Activated CD4-positive, alpha-beta memory T cell treated with anti-CD3 and anti-CD28 coated beads for 36 hours (primary cell): Measurements from ENCODE around the gene ZNF202. TPM values are rescaled to one million over a fixed set of nuclear protein-coding genes. Genes with fewer than 3 reads are reported as not detected.
"Not testable (repeated sequence)": the region's sequence is repeated elsewhere in the genome, so short reads cannot be mapped to it uniquely, and the experiment has no call there.

Experiments used
- CTCF ChIA-PET: fragments of 350-600 bp; sonication (Branson Sonifier 250); formaldehyde crosslinking; loops from one replicate; lab custom pipeline; 2021; ENCODE audit warnings: antibody characterized with exemption, inconsistent platforms; lab: Charles Lee
- POLR2A ChIA-PET: fragments of 350-600 bp; sonication (Branson Sonifier 250); formaldehyde crosslinking; loops from one replicate; lab custom pipeline; 2021; ENCODE audit warnings: antibody characterized with exemption; lab: Charles Lee
- DNase-seq: peaks from one replicate; pipeline ENCODE4 v3.0.0-alpha.2; 2020
- H3K27ac Mint-ChIP-seq: one replicate; pipeline ENCODE4 v1.8.0; 2021; ENCODE audit warnings: mixed read lengths
- H3K27me3 Mint-ChIP-seq: one replicate; pipeline ENCODE4 v1.8.0; 2021; ENCODE audit warnings: mixed read lengths
- H3K36me3 Mint-ChIP-seq: one replicate; pipeline ENCODE4 v1.8.0; 2021; ENCODE audit warnings: mixed read lengths
- H3K4me1 Mint-ChIP-seq: one replicate; pipeline ENCODE4 v1.8.0; 2021; ENCODE audit warnings: low read depth, mixed read lengths
- H3K4me3 Mint-ChIP-seq: one replicate; pipeline ENCODE4 v1.8.0; 2021; ENCODE audit warnings: mild to moderate bottlenecking, mixed read lengths
- H3K9me3 Mint-ChIP-seq: one replicate; pipeline ENCODE4 v1.8.0; 2021; ENCODE audit warnings: mixed read lengths
- intact Hi-C: fragments of 100-400 bp; cut with micrococcal nuclease; formaldehyde crosslinking; loops from one replicate; pipeline ENCODE4 v1.15.1; 2023
- total RNA-seq, 2 experiments: library from RNA; stranded (reverse); gene quantifications; one replicate each; pipeline ENCODE4 v1.2.3, GENCODE V29; 2021

ZNF202 gene
- total RNA-seq, 2 experiments from 2014 or later = 7.8 to 7.9 TPM

DNA sequence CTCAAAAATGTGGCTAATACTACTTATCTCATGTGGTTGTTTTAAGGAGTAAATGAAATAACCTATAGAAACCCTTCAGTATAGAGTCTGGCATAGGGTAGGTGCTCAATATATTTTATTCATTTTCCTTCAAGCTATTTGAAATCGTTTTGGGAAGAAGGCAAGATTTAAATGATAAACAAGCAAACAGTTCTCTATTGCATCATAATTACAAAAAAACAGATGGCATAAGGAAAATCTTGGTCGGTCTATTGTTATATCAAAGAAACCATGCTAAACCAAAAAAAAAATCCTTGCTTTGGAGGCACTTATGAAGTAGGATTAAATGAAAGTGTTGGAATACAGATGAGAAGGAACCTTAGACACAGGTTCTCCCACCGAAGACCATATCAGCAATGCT is 4.7 kb downstream of the ZNF202 start:
- intact Hi-C loops = no loop called here
- H3K4me3 Mint-ChIP-seq = no peak overlapping the region
- H3K36me3 Mint-ChIP-seq = peaks cover 35% of the 10 kb centered on the region
- POLR2A ChIA-PET = no interaction called here
- no peak for DNase-seq
- H3K9me3 Mint-ChIP-seq = no peaks in the 10 kb centered on the region
- CTCF ChIA-PET = no interaction called here
- no peaks in the 10 kb centered on the region for H3K27me3 Mint-ChIP-seq
- H3K27ac Mint-ChIP-seq = no peak overlapping the region
- peaks cover 26% of the 10 kb centered on the region for H3K4me1 Mint-ChIP-seq

DNA sequence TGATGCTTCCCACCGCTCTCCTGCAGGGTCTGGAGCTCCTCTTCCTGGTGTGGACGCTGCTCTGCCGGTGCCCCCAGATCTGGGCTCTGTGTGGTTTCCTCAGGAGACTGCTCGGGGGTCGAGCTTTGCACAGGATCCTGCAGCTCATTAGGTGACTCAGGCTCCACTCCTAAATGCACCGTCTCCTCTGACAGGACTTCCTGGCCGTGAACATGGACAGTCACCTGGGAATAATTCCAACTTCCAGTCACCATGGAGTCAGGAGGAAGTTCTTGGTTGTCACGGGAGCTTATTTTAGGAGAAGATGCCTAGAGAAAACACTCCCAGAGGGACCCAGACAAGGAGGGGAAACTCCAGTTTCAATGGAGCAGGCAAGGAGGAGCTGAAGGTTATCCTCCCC is 11.9 kb downstream of the ZNF202 start:
- intact Hi-C loops = no loop called here
- Mint-ChIP-seq H3K27ac (no peak overlapping the region), H3K4me3 (no peak overlapping the region), H3K4me1 (no peaks in the 10 kb centered on the region), H3K36me3 (peaks cover 15% of the 10 kb centered on the region), H3K9me3 (peaks cover 23% of the 10 kb centered on the region), H3K27me3 (no peaks in the 10 kb centered on the region)
- POLR2A ChIA-PET = no interaction called here
- no peak for DNase-seq
- CTCF ChIA-PET = interaction anchor here (0.7 kb wide), 1 partner anchor 18 kb away, joined by 3 read pairs; no protein-coding TSS in a partner anchor

DNA sequence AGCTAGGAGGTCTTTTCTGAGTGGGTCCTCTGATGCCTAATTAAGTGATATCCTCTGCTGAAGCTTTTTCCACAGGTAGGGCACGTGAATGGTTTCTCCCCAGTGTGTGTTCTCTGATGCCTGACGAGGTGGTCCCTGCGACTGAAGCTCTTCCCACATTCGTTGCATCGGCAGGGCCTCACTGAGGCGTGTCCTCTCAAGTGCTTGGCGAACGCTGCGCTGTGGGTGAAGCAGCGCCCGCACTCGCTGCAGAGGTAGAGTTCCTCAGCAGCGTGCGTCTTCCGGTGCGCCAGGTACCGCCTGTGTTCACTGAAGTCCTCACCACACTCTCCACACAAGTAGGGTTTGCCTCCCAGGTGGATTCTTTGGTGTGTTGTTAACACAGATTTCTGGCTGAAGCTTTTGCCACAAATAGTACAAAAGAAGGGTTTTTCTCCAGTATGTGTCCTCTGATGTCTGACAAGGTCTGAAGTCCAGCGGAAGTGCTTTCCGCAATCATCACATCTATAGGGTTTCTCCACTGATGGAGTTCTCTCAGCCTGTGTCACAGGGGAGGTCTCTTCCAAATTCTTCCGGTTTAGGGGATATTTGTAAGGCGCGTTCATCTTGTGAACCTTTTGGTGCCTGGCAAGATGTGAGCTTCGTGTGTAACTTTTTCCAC is 15.3 kb downstream of the ZNF202 start:
- Mint-ChIP-seq H3K4me3 (no peak overlapping the region), H3K27ac (no peak overlapping the region), H3K4me1 (no peaks in the 10 kb centered on the region), H3K9me3 (peaks cover 23% of the 10 kb centered on the region), H3K27me3 (no peaks in the 10 kb centered on the region), H3K36me3 (peaks cover 16% of the 10 kb centered on the region)
- DNase-seq = no peak
- intact Hi-C loops = no loop called here
- POLR2A ChIA-PET = no interaction called here
- CTCF ChIA-PET = no interaction called here

DNA sequence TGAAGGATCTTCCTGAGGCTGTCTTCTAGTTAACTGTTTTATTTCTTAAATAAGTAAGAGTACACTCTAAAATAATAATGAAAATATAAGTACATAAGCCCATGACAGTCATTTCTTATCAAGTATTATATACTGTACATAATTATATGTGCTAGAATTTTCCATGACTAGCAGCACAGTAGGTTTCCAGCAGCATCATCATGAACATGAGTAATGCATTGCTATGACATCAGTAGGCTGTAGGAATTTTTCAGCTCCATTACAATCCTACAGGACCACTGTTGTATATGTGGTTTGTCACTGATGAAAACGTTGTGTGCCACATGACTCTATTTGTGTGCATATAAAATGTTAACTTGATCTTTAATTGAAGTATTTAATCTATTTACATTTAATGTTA is 22.0 kb downstream of the ZNF202 start:
- no peak for DNase-seq
- ChIA-PET CTCF (interaction anchor here (1.0 to 3.1 kb wide), 3 partner anchors 10 to 140 kb away, joined by 3 to 28 read pairs (median 3); no protein-coding TSS in a partner anchor), POLR2A (no interaction called here)
- Mint-ChIP-seq H3K4me3 (no peak overlapping the region), H3K27ac (no peak overlapping the region), H3K4me1 (peaks cover 6% of the 10 kb centered on the region), H3K36me3 (peaks cover 10% of the 10 kb centered on the region), H3K27me3 (peaks cover 13% of the 10 kb centered on the region), H3K9me3 (no peaks in the 10 kb centered on the region)
- intact Hi-C loops = no loop called here

DNA sequence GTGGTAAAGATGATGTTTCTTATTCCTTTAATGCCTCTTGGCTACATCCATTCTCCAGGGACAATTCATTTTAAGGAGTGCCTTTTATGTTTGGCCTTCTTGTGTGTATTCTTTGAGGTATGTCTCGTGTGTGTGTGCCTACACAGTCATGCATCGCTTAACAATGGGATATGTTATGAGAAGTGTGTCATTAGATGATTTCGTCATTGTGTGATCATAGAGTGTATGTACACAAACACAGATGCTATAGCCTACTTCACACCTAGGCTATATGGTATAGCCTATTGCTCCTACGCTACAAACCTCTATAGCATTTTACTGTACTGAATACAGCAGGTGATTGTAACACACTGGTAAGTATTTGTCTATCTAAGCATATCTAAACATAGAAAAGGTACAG is 23.0 kb downstream of the ZNF202 start:
- no peak overlapping the region for H3K4me3 Mint-ChIP-seq
- H3K4me1 Mint-ChIP-seq = peaks cover 6% of the 10 kb centered on the region
- peaks cover 4% of the 10 kb centered on the region for H3K36me3 Mint-ChIP-seq
- H3K9me3 Mint-ChIP-seq = no peaks in the 10 kb centered on the region
- ChIA-PET POLR2A (no interaction called here), CTCF (interaction anchor here (1.8 to 3.1 kb wide), 2 partner anchors 9 to 139 kb away, joined by 3 to 28 read pairs; no protein-coding TSS in a partner anchor)
- peaks cover 13% of the 10 kb centered on the region for H3K27me3 Mint-ChIP-seq
- DNase-seq = no peak
- H3K27ac Mint-ChIP-seq = no peak overlapping the region
- intact Hi-C loops = no loop called here

DNA sequence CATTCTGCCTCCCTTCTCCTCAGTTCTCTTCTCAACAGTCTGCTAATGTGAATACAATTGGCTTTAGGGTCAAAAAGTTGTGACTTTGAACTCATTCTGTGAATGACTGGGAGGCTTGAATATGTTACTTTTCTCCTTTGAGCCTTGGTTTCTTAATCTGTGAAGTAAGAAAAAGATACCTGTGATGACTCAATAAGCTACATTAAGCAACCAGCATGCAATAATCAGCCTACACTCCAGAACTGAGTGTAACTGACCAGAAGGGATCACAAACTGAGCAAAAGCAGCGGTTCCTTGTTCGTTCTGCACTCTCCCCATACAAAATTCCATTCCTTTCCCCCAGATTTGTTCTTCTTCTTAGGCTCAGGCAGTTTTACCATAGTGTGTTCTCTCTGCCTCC is 23.4 kb downstream of the ZNF202 start:
- H3K4me3 Mint-ChIP-seq = no peak overlapping the region
- no peaks in the 10 kb centered on the region for H3K9me3 Mint-ChIP-seq
- no peak overlapping the region for H3K27ac Mint-ChIP-seq
- intact Hi-C loops = no loop called here
- ChIA-PET CTCF (interaction anchor here (0.6 to 1.8 kb wide), 2 partner anchors 9 to 138 kb away, joined by 3 read pairs; no protein-coding TSS in a partner anchor), POLR2A (no interaction called here)
- peaks cover 1% of the 10 kb centered on the region for H3K36me3 Mint-ChIP-seq
- no peak for DNase-seq
- peaks cover 13% of the 10 kb centered on the region for H3K27me3 Mint-ChIP-seq
- H3K4me1 Mint-ChIP-seq = peaks cover 6% of the 10 kb centered on the region

DNA sequence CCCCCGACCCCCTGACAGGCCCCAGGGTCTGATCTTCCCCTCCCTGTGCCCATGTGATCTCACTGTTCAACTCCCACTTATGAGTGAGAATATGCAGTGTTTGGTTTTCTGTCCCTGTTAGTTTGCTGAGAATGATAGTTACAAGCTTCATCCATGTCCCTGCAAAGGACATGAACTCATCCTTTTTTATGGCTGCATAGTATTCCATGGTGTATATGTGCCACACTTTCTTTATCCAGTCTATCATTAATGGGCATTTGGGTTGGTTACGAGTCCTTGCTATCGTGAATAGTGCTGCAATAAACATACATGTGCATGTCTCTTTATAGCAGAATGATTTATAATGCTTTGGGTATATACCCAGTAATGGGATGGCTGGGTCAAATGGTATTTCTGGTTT is 28.8 kb downstream of the ZNF202 start:
- H3K9me3 Mint-ChIP-seq, POLR2A ChIA-PET, H3K4me1 Mint-ChIP-seq, H3K36me3 Mint-ChIP-seq, H3K27ac Mint-ChIP-seq, H3K4me3 Mint-ChIP-seq, intact Hi-C loops, DNase-seq: not testable (repeated sequence)
- H3K27me3 Mint-ChIP-seq = peaks cover 13% of the 10 kb centered on the region
- CTCF ChIA-PET = interaction anchor here (1.7 to 9.3 kb wide), 5 partner anchors 12 to 135 kb away, joined by 6 to 163 read pairs (median 13); no protein-coding TSS in a partner anchor

DNA sequence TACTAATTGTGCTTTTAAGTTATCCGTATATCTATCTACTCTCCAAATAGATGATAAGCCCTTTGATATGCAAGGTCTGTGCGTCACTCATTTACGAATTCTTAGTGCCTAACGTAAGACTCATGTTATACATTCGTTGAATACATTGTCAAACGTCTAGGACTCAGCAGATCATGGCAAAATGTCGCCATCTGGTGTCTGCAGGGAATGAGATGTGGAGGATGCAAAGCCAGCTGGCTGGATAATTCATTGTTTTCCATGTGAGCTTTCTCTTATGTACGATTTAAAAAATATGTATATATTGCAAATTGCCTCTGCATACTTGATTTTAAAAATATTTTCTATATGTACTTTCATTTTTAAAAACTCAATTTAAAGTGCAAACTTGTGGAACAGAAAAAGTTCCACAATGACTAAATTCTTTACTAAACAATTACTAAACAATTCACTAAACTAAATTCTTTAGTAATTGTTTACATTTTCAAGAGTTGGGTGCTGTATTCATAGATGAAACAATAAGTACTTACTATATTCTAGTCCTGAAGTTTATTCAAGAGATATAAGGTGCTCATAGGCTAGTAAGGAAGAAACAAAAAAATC is 33.8 kb downstream of the ZNF202 start:
- H3K4me1 Mint-ChIP-seq = no peaks in the 10 kb centered on the region
- CTCF ChIA-PET = interaction anchor here (0.6 to 9.3 kb wide), 15 partner anchors 9 to 131 kb away, joined by 3 to 163 read pairs (median 6); partner anchors contain the start of gene SCN3B
- peak; percentile 70 for DNase-seq
- H3K36me3 Mint-ChIP-seq = no peaks in the 10 kb centered on the region
- no peaks in the 10 kb centered on the region for H3K9me3 Mint-ChIP-seq
- H3K27me3 Mint-ChIP-seq = peaks cover 4% of the 10 kb centered on the region
- POLR2A ChIA-PET = no interaction called here
- no peak overlapping the region for H3K4me3 Mint-ChIP-seq
- no peak overlapping the region for H3K27ac Mint-ChIP-seq
- intact Hi-C loops = loop anchor here (1.0 kb wide), 2 partner anchors 66 to 127 kb away; no protein-coding TSS in a partner anchor

DNA sequence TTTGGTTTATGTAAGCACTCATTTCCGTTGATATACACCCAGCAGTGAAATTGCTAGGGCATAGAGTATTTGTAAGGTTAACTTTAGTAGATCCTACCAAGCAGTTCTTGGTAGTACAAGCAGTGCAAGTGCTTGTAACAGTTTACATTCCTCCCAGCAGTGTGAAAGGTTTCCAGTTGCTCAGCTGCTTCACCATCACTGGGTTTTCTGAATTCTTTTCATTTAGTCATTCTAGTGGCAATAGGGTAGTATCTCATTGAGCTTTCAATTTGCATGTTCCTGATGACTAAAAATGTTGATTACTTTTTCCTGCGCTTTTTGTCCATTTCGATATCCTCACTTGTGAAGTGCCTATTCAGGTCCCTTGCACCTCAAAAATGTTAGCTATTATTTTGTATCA is 34.3 kb downstream of the ZNF202 start:
- no peaks in the 10 kb centered on the region for H3K9me3 Mint-ChIP-seq
- H3K4me1 Mint-ChIP-seq = no peaks in the 10 kb centered on the region
- no peaks in the 10 kb centered on the region for H3K36me3 Mint-ChIP-seq
- H3K27ac Mint-ChIP-seq = no peak overlapping the region
- ChIA-PET CTCF (interaction anchor here (0.6 to 9.3 kb wide), 13 partner anchors 9 to 127 kb away, joined by 3 to 163 read pairs (median 6); partner anchors contain the start of gene SCN3B), POLR2A (no interaction called here)
- DNase-seq = no peak
- intact Hi-C loops = loop anchor here (1.0 kb wide), 2 partner anchors 66 to 127 kb away; no protein-coding TSS in a partner anchor
- H3K4me3 Mint-ChIP-seq = no peak overlapping the region
- peaks cover 4% of the 10 kb centered on the region for H3K27me3 Mint-ChIP-seq

DNA sequence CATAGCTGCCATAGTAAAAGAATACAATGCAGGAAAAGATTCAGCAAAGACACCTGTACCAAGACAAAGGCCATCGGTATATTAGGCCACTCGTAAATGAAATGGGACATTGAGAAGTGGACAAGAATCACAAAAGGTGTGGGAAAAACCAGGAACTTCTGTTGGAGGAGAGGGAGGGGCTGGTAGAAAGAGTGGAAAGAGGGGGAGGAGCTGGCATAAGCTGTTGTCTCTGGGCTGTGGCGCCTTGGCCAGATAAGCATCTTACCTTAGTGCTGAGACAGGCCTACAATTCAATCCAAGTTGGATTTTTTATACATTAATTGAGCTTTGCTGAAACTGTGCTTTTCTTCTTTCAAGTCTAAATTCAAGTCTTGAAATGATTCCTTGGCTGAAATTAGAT is 37.1 kb downstream of the ZNF202 start:
- DNase-seq = no peak
- no peaks in the 10 kb centered on the region for H3K4me1 Mint-ChIP-seq
- intact Hi-C loops = no loop called here
- H3K27ac Mint-ChIP-seq = no peak overlapping the region
- H3K36me3 Mint-ChIP-seq = no peaks in the 10 kb centered on the region
- ChIA-PET POLR2A (no interaction called here), CTCF (interaction anchor here (9.3 kb wide), 1 partner anchor 63 kb away, joined by 163 read pairs; no protein-coding TSS in a partner anchor)
- H3K27me3 Mint-ChIP-seq = peaks cover 6% of the 10 kb centered on the region
- H3K4me3 Mint-ChIP-seq = no peak overlapping the region
- H3K9me3 Mint-ChIP-seq = no peaks in the 10 kb centered on the region

DNA sequence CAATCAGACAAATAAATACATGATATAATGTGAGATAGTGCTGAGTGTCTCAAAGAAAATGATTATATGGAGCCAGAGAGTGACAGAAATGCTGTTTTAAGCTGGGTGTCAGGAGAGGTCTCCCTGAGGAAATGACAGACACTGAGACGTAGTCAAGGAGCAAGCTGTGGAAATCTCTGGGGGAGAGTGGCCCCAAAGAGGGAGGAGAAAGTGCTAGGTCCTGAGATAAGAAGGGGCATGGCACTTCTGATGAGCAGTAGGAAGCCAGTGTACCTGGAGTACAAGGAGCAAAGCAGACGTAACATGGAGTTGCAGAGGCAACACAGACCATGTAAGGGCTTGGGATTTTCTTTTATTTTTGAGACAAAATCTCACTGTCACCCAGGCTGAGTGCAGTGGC is 38.8 kb downstream of the ZNF202 start:
- no peak for DNase-seq
- Mint-ChIP-seq H3K27me3 (peaks cover 6% of the 10 kb centered on the region), H3K4me1 (no peaks in the 10 kb centered on the region), H3K4me3 (no peak overlapping the region), H3K27ac (no peak overlapping the region), H3K36me3 (no peaks in the 10 kb centered on the region), H3K9me3 (no peaks in the 10 kb centered on the region)
- intact Hi-C loops = no loop called here
- CTCF ChIA-PET = interaction anchor here (6.5 kb wide), 1 partner anchor 8 kb away, joined by 35 read pairs; no protein-coding TSS in a partner anchor
- POLR2A ChIA-PET = no interaction called here

DNA sequence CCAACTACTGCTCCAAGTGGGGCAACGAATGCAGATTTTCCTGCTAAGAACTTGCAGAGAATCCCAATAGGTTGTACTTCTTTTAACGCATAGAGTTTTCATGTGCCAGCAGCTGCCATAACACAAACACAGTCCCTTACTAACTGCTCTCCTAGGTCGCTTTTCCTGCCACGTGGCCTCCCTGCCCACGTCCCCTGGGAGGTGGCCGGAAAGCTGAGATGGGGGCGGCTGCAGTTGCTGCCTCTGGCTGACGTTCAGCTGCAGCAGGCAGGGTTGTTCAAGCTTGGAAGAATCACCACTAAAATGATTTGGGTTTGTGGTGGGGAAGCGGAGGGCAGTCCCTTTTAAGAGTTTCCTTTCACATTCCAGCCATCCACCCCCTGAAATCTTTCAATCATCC is 39.3 kb downstream of the ZNF202 start:
- H3K27ac Mint-ChIP-seq = no peak overlapping the region
- no peaks in the 10 kb centered on the region for H3K36me3 Mint-ChIP-seq
- no peak overlapping the region for H3K4me3 Mint-ChIP-seq
- no peaks in the 10 kb centered on the region for H3K9me3 Mint-ChIP-seq
- ChIA-PET POLR2A (no interaction called here), CTCF (interaction anchor here (6.5 kb wide), 1 partner anchor 9 kb away, joined by 35 read pairs; no protein-coding TSS in a partner anchor)
- intact Hi-C loops = no loop called here
- peaks cover 4% of the 10 kb centered on the region for H3K27me3 Mint-ChIP-seq
- no peaks in the 10 kb centered on the region for H3K4me1 Mint-ChIP-seq
- no peak for DNase-seq
